ENCODE measurements around the gene ZNHIT1.

Gene ZNHIT1

GRCh38 chr7:101220295-101220694, 2.3 kb downstream of the ZNHIT1 start:
- 94 to 100% methylated on average over 5 of the region's 5 CpGs for WGBS, 2 experiments (ENCODE audit: insufficient coverage in 2 of 2)
- no peak overlapping the region for H3K4me3 ChIP-seq (ENCODE audit: extremely low read depth, insufficient read depth, low read length, poor library complexity, severe bottlenecking)
- no peak overlapping the region for H3K27ac ChIP-seq (ENCODE audit: low read depth, low read length, severe bottlenecking)
- peaks cover 51% of the 10 kb centered on the region for H3K36me3 ChIP-seq (ENCODE audit: control insufficient read depth, insufficient read depth, low read length)
- H3K4me1 ChIP-seq (ENCODE audit: control insufficient read depth, insufficient read depth, low read length, poor library complexity, severe bottlenecking), result peaks cover 19% of the 10 kb centered on the region
- H3K9me3 ChIP-seq (ENCODE audit: control insufficient read depth, low read length), result no peaks in the 10 kb centered on the region

DNA sequence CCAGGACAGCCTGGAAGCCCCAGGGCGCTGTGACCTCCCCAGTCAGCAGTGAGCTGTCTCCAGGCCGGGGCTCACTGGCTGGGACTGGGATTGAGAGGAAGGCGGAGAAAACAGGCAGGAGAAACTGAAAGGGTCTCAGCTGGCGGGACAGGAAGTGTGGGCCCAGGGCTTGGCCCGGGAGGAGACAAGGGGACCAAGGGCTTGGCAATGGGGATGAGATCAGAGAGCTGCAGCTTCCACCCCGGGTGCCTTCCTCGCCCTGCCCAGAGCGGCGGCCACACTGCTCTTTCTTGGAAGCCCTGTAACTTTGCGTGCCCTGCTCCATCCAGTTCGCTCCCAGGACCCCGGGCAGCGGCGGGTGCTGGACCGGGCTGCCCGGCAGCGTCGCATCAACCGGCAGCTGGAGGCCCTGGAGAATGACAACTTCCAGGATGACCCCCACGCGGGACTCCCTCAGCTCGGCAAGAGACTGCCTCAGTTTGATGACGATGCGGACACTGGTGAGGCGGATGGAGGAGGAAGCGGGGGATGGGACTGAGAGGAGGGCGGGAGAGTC, 4.4 kb downstream of the ZNHIT1 start:
- no peak overlapping the region for H3K27ac ChIP-seq (ENCODE audit: low read depth, low read length, severe bottlenecking)
- H3K4me1 ChIP-seq (ENCODE audit: control insufficient read depth, insufficient read depth, low read length, poor library complexity, severe bottlenecking), result peaks cover 11% of the 10 kb centered on the region
- 88 to 93% methylated on average over 26 to 27 of the region's 27 CpGs for WGBS, 2 experiments (ENCODE audit: insufficient coverage in 2 of 2)

GRCh38 chr7:101223528-101223927, 5.6 kb downstream of the ZNHIT1 start:
- H3K9me3 ChIP-seq (ENCODE audit: control insufficient read depth, low read length), result no peaks in the 10 kb centered on the region
- H3K4me3 ChIP-seq (ENCODE audit: extremely low read depth, insufficient read depth, low read length, poor library complexity, severe bottlenecking), result no peak overlapping the region
- H3K4me1 ChIP-seq (ENCODE audit: control insufficient read depth, insufficient read depth, low read length, poor library complexity, severe bottlenecking), result peaks cover 11% of the 10 kb centered on the region
- no peak overlapping the region for H3K27ac ChIP-seq (ENCODE audit: low read depth, low read length, severe bottlenecking)
- WGBS, 2 experiments (ENCODE audit: insufficient coverage in 2 of 2), result 95 to 97% methylated on average over 11 to 15 of the region's 15 CpGs
- H3K36me3 ChIP-seq (ENCODE audit: control insufficient read depth, insufficient read depth, low read length), result peaks cover 58% of the 10 kb centered on the region

More for the DNA sequence above, 4.4 kb downstream of the ZNHIT1 start:
- Histone ChIP-seq H3K9me3 (ENCODE audit: control insufficient read depth, low read length) (no peaks in the 10 kb centered on the region), H3K36me3 (ENCODE audit: control insufficient read depth, insufficient read depth, low read length) (peaks cover 54% of the 10 kb centered on the region), H3K4me3 (ENCODE audit: extremely low read depth, insufficient read depth, low read length, poor library complexity, severe bottlenecking) (no peak overlapping the region)

GRCh38 chr7:101225650-101226049, 7.7 kb downstream of the ZNHIT1 start:
- peaks cover 5% of the 10 kb centered on the region for H3K4me1 ChIP-seq (ENCODE audit: control insufficient read depth, insufficient read depth, low read length, poor library complexity, severe bottlenecking)
- peaks cover 55% of the 10 kb centered on the region for H3K36me3 ChIP-seq (ENCODE audit: control insufficient read depth, insufficient read depth, low read length)
- H3K27ac ChIP-seq (ENCODE audit: low read depth, low read length, severe bottlenecking), result no peak overlapping the region
- H3K4me3 ChIP-seq (ENCODE audit: extremely low read depth, insufficient read depth, low read length, poor library complexity, severe bottlenecking), result no peak overlapping the region
- H3K9me3 ChIP-seq (ENCODE audit: control insufficient read depth, low read length), result no peaks in the 10 kb centered on the region
- 85 to 91% methylated on average over 4 of the region's 6 CpGs for WGBS, 2 experiments (ENCODE audit: insufficient coverage in 2 of 2)

DNA sequence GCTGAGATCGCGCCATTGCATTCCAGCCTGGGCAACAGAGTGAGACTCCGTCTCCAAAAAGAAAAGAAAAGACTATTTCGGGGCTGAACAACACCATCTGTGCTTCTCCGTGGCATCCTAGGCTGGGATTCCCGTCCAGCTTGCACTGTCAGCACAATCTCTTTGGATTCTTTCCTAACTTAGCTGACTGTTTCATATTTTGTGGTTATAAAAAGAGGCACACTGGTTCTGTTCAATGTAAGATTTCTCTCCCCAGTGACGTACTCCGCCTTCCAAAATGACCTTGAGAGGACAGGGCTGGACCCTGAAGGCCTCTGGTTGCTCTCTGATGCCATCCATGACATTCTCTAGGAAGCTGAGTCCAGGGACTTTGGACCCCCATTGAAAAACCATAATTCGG, 8.8 kb downstream of the ZNHIT1 start:
- 97 to 98% methylated on average over 8 to 9 of the region's 9 CpGs for WGBS, 2 experiments (ENCODE audit: insufficient coverage in 2 of 2)
- Histone ChIP-seq H3K36me3 (ENCODE audit: control insufficient read depth, insufficient read depth, low read length) (peaks cover 46% of the 10 kb centered on the region), H3K27ac (ENCODE audit: low read depth, low read length, severe bottlenecking) (no peak overlapping the region), H3K4me3 (ENCODE audit: extremely low read depth, insufficient read depth, low read length, poor library complexity, severe bottlenecking) (no peak overlapping the region), H3K4me1 (ENCODE audit: control insufficient read depth, insufficient read depth, low read length, poor library complexity, severe bottlenecking) (peaks cover 7% of the 10 kb centered on the region), H3K9me3 (ENCODE audit: control insufficient read depth, low read length) (no peaks in the 10 kb centered on the region)

GRCh38 chr7:101231644-101232043, 13.7 kb downstream of the ZNHIT1 start:
- Histone ChIP-seq H3K4me3 (ENCODE audit: extremely low read depth, insufficient read depth, low read length, poor library complexity, severe bottlenecking) (no peak overlapping the region), H3K27ac (ENCODE audit: low read depth, low read length, severe bottlenecking) (no peak overlapping the region), H3K36me3 (ENCODE audit: control insufficient read depth, insufficient read depth, low read length) (peaks cover 11% of the 10 kb centered on the region), H3K4me1 (ENCODE audit: control insufficient read depth, insufficient read depth, low read length, poor library complexity, severe bottlenecking) (peaks cover 9% of the 10 kb centered on the region), H3K9me3 (ENCODE audit: control insufficient read depth, low read length) (no peaks in the 10 kb centered on the region)
- WGBS, 2 experiments (ENCODE audit: insufficient coverage in 2 of 2), result 85 to 93% methylated on average over 4 to 5 of the region's 7 CpGs

- Histone ChIP-seq H3K27ac (ENCODE audit: low read depth, low read length, severe bottlenecking) (no peak overlapping the region), H3K9me3 (ENCODE audit: control insufficient read depth, low read length) (no peaks in the 10 kb centered on the region), H3K36me3 (ENCODE audit: control insufficient read depth, insufficient read depth, low read length) (peaks cover 12% of the 10 kb centered on the region), H3K4me1 (ENCODE audit: control insufficient read depth, insufficient read depth, low read length, poor library complexity, severe bottlenecking) (peaks cover 9% of the 10 kb centered on the region), H3K4me3 (ENCODE audit: extremely low read depth, insufficient read depth, low read length, poor library complexity, severe bottlenecking) (peak overlapping the region; percentile 29)
- 7 to 10% methylated on average over 32 to 35 of the region's 52 CpGs for WGBS, 2 experiments (ENCODE audit: insufficient coverage in 2 of 2)
Measured at GRCh38 chr7:101232141-101232850, 14.3 kb downstream of the ZNHIT1 start.

DNA sequence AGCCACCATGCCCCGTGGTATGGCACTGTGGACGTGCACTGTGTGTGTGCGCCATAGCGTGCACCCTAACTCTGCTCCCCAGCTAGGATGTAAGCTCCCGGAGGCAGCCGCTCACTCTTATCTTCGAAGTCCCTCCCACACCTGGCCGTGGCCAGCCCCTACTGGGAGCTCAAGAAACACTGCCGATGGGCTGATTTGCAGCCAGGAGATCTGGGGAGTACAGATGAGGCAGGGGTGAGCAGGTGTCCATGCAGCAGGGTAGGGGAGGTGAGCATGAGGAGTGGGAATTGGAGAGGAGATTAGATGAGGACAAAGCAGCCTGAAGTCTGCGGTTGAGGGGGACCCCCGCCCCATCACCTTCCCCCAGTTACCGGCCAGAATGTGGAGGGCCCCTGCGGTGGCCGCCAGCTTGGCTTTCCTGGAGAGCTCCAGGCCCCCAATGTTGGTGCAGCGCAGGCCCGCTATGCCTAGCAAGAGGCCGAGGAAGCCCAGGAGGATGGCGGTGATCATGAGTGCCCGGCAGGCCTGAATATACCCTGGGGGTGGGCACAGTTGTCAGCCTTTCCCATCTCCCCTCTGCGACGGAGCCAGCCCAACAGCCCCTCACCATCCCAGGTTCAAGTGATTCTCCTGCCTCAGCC, 16.1 kb downstream of the ZNHIT1 start:
- Histone ChIP-seq H3K4me3 (ENCODE audit: extremely low read depth, insufficient read depth, low read length, poor library complexity, severe bottlenecking) (no peak overlapping the region), H3K4me1 (ENCODE audit: control insufficient read depth, insufficient read depth, low read length, poor library complexity, severe bottlenecking) (peaks cover 23% of the 10 kb centered on the region), H3K9me3 (ENCODE audit: control insufficient read depth, low read length) (no peaks in the 10 kb centered on the region), H3K36me3 (ENCODE audit: control insufficient read depth, insufficient read depth, low read length) (peaks cover 12% of the 10 kb centered on the region), H3K27ac (ENCODE audit: low read depth, low read length, severe bottlenecking) (no peak overlapping the region)
- 90 to 92% methylated on average over 13 to 21 of the region's 21 CpGs for WGBS, 2 experiments (ENCODE audit: insufficient coverage in 2 of 2)

DNA sequence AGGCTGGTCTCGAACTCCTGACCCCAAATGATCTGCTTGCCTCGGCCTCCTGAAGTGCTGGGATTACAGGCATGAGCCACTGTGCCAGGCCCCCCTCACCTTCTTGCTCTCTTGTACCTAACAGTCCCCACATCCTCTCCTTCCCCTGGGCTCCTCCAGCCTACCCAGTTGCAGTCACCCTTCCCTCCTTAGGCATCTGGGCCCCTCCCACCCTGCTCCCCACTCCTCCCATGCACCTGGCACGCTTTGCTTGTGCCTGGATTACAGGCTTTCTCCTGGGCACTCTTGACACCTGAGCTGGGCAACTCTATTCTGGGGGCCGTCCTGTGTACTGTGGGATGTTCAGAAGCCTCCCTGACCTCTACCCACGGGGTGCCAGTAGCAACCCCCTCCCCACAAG, 16.7 kb downstream of the ZNHIT1 start:
- Histone ChIP-seq H3K4me3 (ENCODE audit: extremely low read depth, insufficient read depth, low read length, poor library complexity, severe bottlenecking) (no peak overlapping the region), H3K9me3 (ENCODE audit: control insufficient read depth, low read length) (no peaks in the 10 kb centered on the region), H3K4me1 (ENCODE audit: control insufficient read depth, insufficient read depth, low read length, poor library complexity, severe bottlenecking) (peaks cover 29% of the 10 kb centered on the region), H3K27ac (ENCODE audit: low read depth, low read length, severe bottlenecking) (no peak overlapping the region), H3K36me3 (ENCODE audit: control insufficient read depth, insufficient read depth, low read length) (peaks cover 18% of the 10 kb centered on the region)
- WGBS, 2 experiments (ENCODE audit: insufficient coverage in 2 of 2), result 90 to 91% methylated on average over 2 to 5 of the region's 5 CpGs

DNA sequence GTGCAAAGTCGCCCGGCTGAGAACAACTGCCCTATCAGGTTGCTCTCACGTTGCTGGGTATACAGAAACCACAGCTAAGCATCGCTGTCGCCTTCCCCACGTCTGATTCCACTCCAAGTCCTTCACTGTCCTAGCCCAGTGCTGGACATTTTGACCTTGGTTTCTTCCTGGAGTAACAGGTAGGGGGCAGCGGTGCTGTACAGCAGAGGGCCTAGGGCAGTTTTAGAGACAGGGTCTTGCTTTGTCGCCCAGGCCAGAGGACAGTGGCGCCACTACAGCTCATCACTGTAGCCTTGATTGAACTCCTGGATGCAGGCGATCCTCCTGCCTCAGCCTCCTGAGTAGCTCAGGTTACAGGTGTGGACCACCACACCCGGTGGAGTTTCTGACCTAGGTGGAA, 17.1 kb downstream of the ZNHIT1 start:
- Histone ChIP-seq H3K9me3 (ENCODE audit: control insufficient read depth, low read length) (no peaks in the 10 kb centered on the region), H3K27ac (ENCODE audit: low read depth, low read length, severe bottlenecking) (no peak overlapping the region), H3K4me3 (ENCODE audit: extremely low read depth, insufficient read depth, low read length, poor library complexity, severe bottlenecking) (no peak overlapping the region), H3K4me1 (ENCODE audit: control insufficient read depth, insufficient read depth, low read length, poor library complexity, severe bottlenecking) (peaks cover 33% of the 10 kb centered on the region), H3K36me3 (ENCODE audit: control insufficient read depth, insufficient read depth, low read length) (peaks cover 22% of the 10 kb centered on the region)
- WGBS, 2 experiments (ENCODE audit: insufficient coverage in 2 of 2), result 77 to 84% methylated on average over 11 of the region's 11 CpGs

DNA sequence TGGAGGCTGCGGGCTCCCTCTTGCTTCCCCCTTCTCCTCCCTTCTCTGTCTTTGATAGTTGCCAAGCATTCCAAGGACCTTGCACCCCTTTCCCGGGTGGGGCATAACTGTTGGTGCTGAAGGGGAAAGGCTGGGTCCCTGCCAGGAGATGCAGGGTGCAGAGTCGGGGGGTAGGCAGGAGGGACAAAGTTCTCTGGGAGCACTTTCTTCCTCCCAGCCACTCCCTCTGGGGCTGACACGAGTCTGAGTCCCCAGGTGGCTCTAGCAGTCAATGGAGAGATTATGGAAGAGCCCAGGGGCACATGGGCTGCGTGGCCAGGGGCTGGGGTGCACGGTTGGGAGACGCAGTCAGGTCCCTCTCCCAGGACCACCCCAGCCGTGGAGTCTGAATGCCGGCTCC, 17.6 kb downstream of the ZNHIT1 start:
- no peaks in the 10 kb centered on the region for H3K9me3 ChIP-seq (ENCODE audit: control insufficient read depth, low read length)
- H3K4me1 ChIP-seq (ENCODE audit: control insufficient read depth, insufficient read depth, low read length, poor library complexity, severe bottlenecking), result peaks cover 34% of the 10 kb centered on the region
- H3K27ac ChIP-seq (ENCODE audit: low read depth, low read length, severe bottlenecking), result no peak overlapping the region
- H3K4me3 ChIP-seq (ENCODE audit: extremely low read depth, insufficient read depth, low read length, poor library complexity, severe bottlenecking), result no peak overlapping the region
- 95 to 98% methylated on average over 4 to 7 of the region's 9 CpGs for WGBS, 2 experiments (ENCODE audit: insufficient coverage in 2 of 2)
- H3K36me3 ChIP-seq (ENCODE audit: control insufficient read depth, insufficient read depth, low read length), result peaks cover 27% of the 10 kb centered on the region
